Measurements from ENCODE around the gene RPS19.

RPS19 gene

DNA sequence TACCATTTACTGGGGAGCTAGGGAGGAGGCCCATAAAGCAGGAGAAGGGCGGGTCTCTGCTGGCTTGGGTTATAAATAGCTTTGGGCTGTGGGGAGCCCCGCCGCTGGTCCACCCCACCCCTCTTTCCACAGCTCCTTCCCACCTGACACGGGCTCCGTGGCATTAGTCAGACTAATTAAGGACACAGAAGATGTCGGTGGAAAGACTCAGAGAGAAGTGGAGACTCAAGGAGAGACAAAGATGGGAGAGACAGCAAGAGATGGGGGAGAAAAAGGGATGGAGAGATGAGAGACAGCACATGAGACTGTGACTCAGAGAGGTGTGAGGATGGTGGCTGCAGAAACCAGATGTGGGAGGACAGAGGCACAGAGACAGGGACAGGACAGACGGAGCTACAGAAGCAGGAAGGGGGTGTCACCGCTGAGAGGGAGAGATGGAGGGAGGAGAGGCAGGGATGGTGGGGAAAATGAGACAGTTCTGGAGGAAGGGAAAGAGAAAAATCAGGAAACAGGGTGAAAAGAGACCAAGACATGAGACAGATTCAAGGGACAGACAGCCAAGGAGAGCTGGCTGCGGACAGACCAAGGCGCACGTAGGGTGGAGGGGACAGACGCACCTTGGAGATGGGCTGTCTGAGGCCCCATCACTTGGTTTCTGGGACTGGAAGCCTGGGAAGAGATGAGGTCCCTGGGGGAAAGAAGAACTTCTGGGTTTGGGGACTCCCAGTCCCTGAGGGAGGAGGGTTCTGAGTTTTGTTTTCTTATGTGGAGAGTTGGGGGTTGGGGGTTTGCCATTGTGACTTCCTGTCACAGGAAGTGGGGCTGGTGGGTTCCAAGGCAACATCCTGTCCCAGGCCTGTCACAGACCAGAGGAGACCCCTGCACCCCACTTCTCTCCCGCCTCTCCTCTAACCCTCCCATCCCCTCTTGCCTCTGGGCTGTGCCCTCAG, 27.0 kb downstream of the RPS19 start:
- TF ChIP-seq, protein P1, sequence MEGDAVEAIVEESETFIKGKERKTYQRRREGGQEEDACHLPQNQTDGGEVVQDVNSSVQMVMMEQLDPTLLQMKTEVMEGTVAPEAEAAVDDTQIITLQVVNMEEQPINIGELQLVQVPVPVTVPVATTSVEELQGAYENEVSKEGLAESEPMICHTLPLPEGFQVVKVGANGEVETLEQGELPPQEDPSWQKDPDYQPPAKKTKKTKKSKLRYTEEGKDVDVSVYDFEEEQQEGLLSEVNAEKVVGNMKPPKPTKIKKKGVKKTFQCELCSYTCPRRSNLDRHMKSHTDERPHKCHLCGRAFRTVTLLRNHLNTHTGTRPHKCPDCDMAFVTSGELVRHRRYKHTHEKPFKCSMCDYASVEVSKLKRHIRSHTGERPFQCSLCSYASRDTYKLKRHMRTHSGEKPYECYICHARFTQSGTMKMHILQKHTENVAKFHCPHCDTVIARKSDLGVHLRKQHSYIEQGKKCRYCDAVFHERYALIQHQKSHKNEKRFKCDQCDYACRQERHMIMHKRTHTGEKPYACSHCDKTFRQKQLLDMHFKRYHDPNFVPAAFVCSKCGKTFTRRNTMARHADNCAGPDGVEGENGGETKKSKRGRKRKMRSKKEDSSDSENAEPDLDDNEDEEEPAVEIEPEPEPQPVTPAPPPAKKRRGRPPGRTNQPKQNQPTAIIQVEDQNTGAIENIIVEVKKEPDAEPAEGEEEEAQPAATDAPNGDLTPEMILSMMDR (IDR thresholded peaks at IDR 0.05; ENCODE audit: borderline replicate concordance, insufficient read depth, low read depth, low read length): no peak
- H3K4me3 ChIP-seq (ENCODE audit: low read depth, low read length): peak overlapping the region; percentile 38

DNA sequence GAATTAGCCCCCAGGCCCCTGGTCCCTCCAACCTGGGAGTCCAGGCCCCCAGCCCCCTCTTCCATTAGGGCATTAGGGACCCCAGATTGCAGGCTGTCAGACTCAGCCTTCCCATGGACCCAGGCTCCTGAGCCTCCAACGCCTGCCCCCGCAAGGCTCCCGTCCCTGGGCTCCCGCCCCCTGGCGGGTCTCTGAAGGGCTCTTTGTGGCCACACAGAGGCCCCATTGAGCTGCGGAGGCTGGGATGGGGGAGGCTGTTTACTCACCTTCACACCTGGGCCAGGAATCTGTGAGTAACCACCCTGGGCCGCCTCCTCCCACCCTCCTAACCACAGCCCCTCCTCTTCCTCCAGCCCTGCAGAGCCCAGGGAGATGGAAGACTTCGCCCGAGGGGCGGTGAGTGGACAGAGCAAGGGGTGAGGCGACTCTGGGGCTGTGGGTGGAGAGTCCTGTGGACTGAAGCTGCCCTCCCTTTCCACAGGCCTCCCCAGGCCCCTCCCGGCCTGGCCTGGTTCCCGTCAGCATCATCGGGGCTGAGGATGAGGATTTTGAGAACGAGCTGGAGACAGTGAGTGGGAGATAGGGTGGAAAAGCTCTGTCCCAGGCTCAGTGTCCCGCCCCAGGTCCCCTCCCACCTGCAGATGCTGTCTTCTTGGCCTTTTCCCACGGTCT, 27.8 kb downstream of the RPS19 start:
- H3K4me3 ChIP-seq (ENCODE audit: low read depth, low read length): peak overlapping the region; percentile 38

DNA sequence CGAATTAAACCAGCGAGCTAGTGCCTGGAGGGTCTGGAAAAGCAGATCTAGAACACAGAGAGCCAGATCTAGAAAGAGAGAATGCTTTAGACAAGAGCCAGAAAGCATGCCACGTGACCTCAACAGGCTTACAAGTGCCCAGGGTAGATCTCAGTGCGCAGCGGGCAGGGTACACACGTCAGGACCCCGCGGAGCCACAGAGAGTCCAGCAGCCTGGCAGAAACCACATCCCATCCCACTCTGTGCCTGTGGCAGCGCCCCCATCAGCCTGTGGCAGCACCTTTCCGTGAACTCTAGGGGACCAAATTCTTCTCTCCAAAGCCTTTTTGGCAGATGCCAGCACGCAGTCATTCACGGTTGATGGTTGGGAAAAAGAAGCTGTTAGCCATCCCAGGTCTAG, 28.9 kb downstream of the RPS19 start:
- TF ChIP-seq, protein P1 (IDR thresholded peaks at IDR 0.05; ENCODE audit: borderline replicate concordance, insufficient read depth, low read depth, low read length): no peak

More for the DNA sequence above, 27.8 kb downstream of the RPS19 start:
- TF ChIP-seq, protein P1 (IDR thresholded peaks at IDR 0.05; ENCODE audit: borderline replicate concordance, insufficient read depth, low read depth, low read length): peak; percentile 53

DNA sequence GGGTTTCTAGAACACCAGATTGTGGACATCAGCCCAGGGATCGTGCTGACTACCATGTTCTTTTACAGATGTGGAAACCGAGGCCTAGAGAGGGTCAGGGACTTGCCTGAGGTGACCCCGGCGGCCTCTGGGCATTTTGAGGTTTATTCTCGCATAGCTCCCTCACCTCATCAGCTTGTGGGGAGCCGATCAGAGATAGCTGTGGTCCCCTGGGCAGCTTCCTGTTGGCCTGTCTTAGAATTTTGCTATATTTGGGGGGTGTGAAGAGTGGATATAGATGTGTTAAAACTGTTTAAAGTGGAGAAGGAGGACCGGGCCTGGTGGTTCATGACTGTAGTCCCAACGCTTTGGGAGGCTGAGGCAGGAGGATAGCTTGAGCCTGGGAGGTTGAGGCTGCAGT, 29.8 kb downstream of the RPS19 start:
- H3K4me3 ChIP-seq (ENCODE audit: low read depth, low read length): no peak overlapping the region
- TF ChIP-seq, protein P1 (IDR thresholded peaks at IDR 0.05; ENCODE audit: borderline replicate concordance, insufficient read depth, low read depth, low read length): no peak

More for the DNA sequence above, 28.9 kb downstream of the RPS19 start:
- no peak overlapping the region for H3K4me3 ChIP-seq (ENCODE audit: low read depth, low read length)

DNA sequence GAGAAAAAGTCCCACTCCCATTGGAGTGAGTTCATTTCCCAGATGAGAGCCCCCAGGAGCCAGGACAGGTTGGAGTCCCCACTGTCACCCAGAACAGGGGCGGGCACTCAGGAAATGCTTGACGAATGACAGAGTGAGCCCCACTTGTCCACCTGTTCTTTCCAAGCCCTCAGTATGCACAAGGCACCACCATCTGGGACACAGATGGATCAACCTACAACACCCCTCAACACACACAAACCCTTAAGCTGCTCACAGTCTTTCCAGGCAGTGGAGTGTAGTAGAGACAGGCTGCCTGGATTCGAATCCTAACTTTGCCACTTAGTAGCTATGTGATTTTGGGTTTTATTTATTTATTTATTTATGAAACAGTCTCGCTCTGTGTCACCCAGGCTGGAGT, 30.9 kb downstream of the RPS19 start:
- TF ChIP-seq, protein P1 (IDR thresholded peaks at IDR 0.05; ENCODE audit: borderline replicate concordance, insufficient read depth, low read depth, low read length): no peak
- no peak overlapping the region for H3K4me3 ChIP-seq (ENCODE audit: low read depth, low read length)

DNA sequence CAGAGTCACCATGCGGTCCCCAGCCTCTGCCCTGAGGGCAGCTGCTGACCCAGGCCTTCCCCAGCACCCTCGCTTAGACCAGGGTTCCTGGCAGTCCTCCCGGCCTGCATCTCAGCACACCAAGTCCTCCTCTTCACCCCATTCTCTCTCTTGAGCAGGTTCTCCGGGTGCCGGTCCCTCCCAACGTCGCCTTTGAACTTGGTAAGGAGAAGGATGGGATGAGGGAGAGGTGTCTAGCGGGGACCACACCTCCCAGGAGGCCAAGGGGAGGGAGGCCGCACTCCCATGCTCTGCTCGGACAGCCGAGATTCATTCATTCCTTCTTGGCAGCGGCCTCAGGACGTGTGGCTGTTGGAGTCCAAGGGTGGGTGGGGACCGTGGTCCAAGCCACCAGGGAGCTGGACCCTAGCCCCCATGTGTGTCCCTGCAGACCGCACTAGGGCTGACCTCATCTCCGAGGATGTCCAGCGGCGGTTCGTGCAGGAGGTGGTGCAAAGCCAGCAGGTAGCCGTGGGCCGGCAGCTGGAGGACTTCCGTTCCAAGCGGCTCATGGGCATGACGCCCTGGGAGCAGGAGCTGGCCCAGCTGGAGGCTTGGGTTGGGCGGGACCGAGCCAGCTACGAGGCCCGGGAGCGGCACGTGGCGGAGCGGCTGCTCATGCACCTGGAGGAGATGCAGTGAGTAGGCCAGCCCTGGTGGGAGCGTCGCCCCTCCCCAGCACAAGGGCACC, 32.3 kb downstream of the RPS19 start:
- H3K4me3 ChIP-seq (ENCODE audit: low read depth, low read length): no peak overlapping the region

More for the DNA sequence above, 32.3 kb downstream of the RPS19 start:
- TF ChIP-seq, protein P1 (IDR thresholded peaks at IDR 0.05; ENCODE audit: borderline replicate concordance, insufficient read depth, low read depth, low read length): 0 out of 2 replicates have a peak, but pooled peaks have one; percentile 3

Data from GM12875 (cell line).